Effector memory CD4-positive, alpha-beta T cell (primary cell): Measurements from ENCODE around the gene DHX35.
A peak's percentile ranks its signal among the peaks of the same experiment; 100 is the strongest.

Source experiments
- DNase-seq, 3 donors: peaks; one replicate each; pipeline ENCODE4 v3.0.0-alpha.2; 2020
- H3K27ac ChIP-seq: 2 replicates; pipeline ENCODE4 v1.7.0; 2013; ENCODE audit warnings: mild to moderate bottlenecking, low read length, moderate library complexity; ENCODE audit not compliant: insufficient read depth, poor library complexity, severe bottlenecking
- H3K27me3 ChIP-seq: replicated peaks from 2 replicates; pipeline ENCODE4 v1.7.0; 2013; ENCODE audit warnings: mild to moderate bottlenecking, low read length; ENCODE audit not compliant: insufficient read depth, control insufficient read depth, poor library complexity, severe bottlenecking
- H3K36me3 ChIP-seq: 2 replicates; pipeline ENCODE4 v1.7.0; 2013; ENCODE audit warnings: mild to moderate bottlenecking, low read length, moderate library complexity; ENCODE audit not compliant: control insufficient read depth, insufficient read depth
- H3K4me1 ChIP-seq: 2 replicates; pipeline ENCODE4 v1.7.0; 2013; ENCODE audit warnings: low read length, mild to moderate bottlenecking; ENCODE audit not compliant: control insufficient read depth, insufficient read depth, poor library complexity, severe bottlenecking
- H3K4me3 ChIP-seq: 2 replicates; pipeline ENCODE4 v1.7.0; 2013; ENCODE audit warnings: low read length, low read depth, mild to moderate bottlenecking; ENCODE audit not compliant: insufficient read depth, poor library complexity, severe bottlenecking
- H3K9me3 ChIP-seq: 2 replicates; pipeline ENCODE4 v1.7.0; 2013; ENCODE audit warnings: mild to moderate bottlenecking, low read length, moderate library complexity; ENCODE audit not compliant: control insufficient read depth
- total RNA-seq, 3 donors: gene quantifications; one replicate each; lab custom pipeline; 2026; lab: John Stamatoyannopoulos, UW

Gene DHX35
- total RNA-seq, result 9.7 to 16.6 (median 14.9) reads per million in 3 donors

- Histone ChIP-seq H3K4me1 (peaks cover 15% of the 10 kb centered on the region), H3K4me3 (peak within 1 kb of the TSS; percentile 93), H3K9me3 (no peaks in the 10 kb centered on the region), H3K27me3 (no peaks in the 10 kb centered on the region), H3K36me3 (no peaks in the 10 kb centered on the region), H3K27ac (peak within 1 kb of the TSS; percentile 80)
- DNase-seq, result peak; percentile 96 to 97 (median 97)
Observed at GRCh38 chr20:38962044-38962927, at the start of gene DHX35. Gene DHX35 (plus strand): TSS chr20:38962344. CDS start chr20:38962368, 24 bp downstream.

GRCh38 chr20:38915355-38915754 is 46.8 kb upstream of the DHX35 start:
- Histone ChIP-seq H3K27me3 (no peaks in the 10 kb centered on the region), H3K9me3 (no peaks in the 10 kb centered on the region), H3K36me3 (peaks cover 42% of the 10 kb centered on the region), H3K4me1 (no peaks in the 10 kb centered on the region), H3K4me3 (no peak overlapping the region), H3K27ac (no peak overlapping the region)
- no peak for DNase-seq

GRCh38 chr20:38917657-38918056 is 44.5 kb upstream of the DHX35 start:
- Histone ChIP-seq H3K27ac (no peak overlapping the region), H3K4me1 (no peaks in the 10 kb centered on the region), H3K36me3 (peaks cover 53% of the 10 kb centered on the region), H3K27me3 (no peaks in the 10 kb centered on the region), H3K9me3 (no peaks in the 10 kb centered on the region), H3K4me3 (no peak overlapping the region)
- no peak for DNase-seq

GRCh38 chr20:38918172-38918571 is 44.0 kb upstream of the DHX35 start:
- DNase-seq, result no peak
- peaks cover 53% of the 10 kb centered on the region for H3K36me3 ChIP-seq
- no peaks in the 10 kb centered on the region for H3K27me3 ChIP-seq
- H3K9me3 ChIP-seq, result no peaks in the 10 kb centered on the region
- no peaks in the 10 kb centered on the region for H3K4me1 ChIP-seq
- no peak overlapping the region for H3K27ac ChIP-seq
- no peak overlapping the region for H3K4me3 ChIP-seq

- H3K4me1 ChIP-seq, result no peaks in the 10 kb centered on the region
- no peaks in the 10 kb centered on the region for H3K27me3 ChIP-seq
- H3K9me3 ChIP-seq, result no peaks in the 10 kb centered on the region
- H3K27ac ChIP-seq, result no peak overlapping the region
- no peak for DNase-seq
- no peak overlapping the region for H3K4me3 ChIP-seq
- peaks cover 44% of the 10 kb centered on the region for H3K36me3 ChIP-seq
Observed at GRCh38 chr20:38919683-38920082, 42.5 kb upstream of the DHX35 start.

GRCh38 chr20:38920411-38920810 is 41.7 kb upstream of the DHX35 start:
- Histone ChIP-seq H3K27me3 (no peaks in the 10 kb centered on the region), H3K9me3 (no peaks in the 10 kb centered on the region), H3K27ac (no peak overlapping the region), H3K36me3 (peaks cover 39% of the 10 kb centered on the region), H3K4me3 (no peak overlapping the region), H3K4me1 (no peaks in the 10 kb centered on the region)
- no peak for DNase-seq

GRCh38 chr20:38920851-38921250 is 41.3 kb upstream of the DHX35 start:
- peaks cover 3% of the 10 kb centered on the region for H3K4me1 ChIP-seq
- peaks cover 38% of the 10 kb centered on the region for H3K36me3 ChIP-seq
- H3K27me3 ChIP-seq, result no peaks in the 10 kb centered on the region
- H3K27ac ChIP-seq, result no peak overlapping the region
- H3K4me3 ChIP-seq, result no peak overlapping the region
- no peaks in the 10 kb centered on the region for H3K9me3 ChIP-seq
- DNase-seq, result no peak

GRCh38 chr20:38924718-38925117 is 37.4 kb upstream of the DHX35 start:
- no peaks in the 10 kb centered on the region for H3K9me3 ChIP-seq

GRCh38 chr20:38926142-38926933 is 35.8 kb upstream of the DHX35 start, which contains the start of gene FAM83D:
Gene FAM83D (plus strand): TSS chr20:38926417. CDS start chr20:38926443, 26 bp downstream.
- peak; percentile 88 to 89 (median 89) for DNase-seq
- peaks cover 4% of the 10 kb centered on the region for H3K36me3 ChIP-seq
- no peaks in the 10 kb centered on the region for H3K27me3 ChIP-seq
- H3K9me3 ChIP-seq, result no peaks in the 10 kb centered on the region
- H3K4me1 ChIP-seq, result peaks cover 13% of the 10 kb centered on the region
- peak within 1 kb of the TSS; percentile 62 for H3K4me3 ChIP-seq
- H3K27ac ChIP-seq, result peak within 1 kb of the TSS; percentile 40

More at GRCh38 chr20:38924718-38925117, 37.4 kb upstream of the DHX35 start:
- no peaks in the 10 kb centered on the region for H3K27me3 ChIP-seq
- H3K4me3 ChIP-seq, result no peak overlapping the region
- H3K27ac ChIP-seq, result no peak overlapping the region
- H3K36me3 ChIP-seq, result peaks cover 17% of the 10 kb centered on the region
- DNase-seq, result no peak
- H3K4me1 ChIP-seq, result peaks cover 10% of the 10 kb centered on the region
